Pancreas (tissue), 10 donors: ENCODE data around the gene PRR23E. TPM values are rescaled to one million over a fixed set of nuclear protein-coding genes. Genes with fewer than 3 reads are reported as not detected.

ENCODE experiments used
- ATAC-seq, 4 donors: fragments of 200-7000 bp; cut with Tn5 transposase; one replicate each; pipeline versions ENCODE4 v1.8.0 to v1.9.1; 2020; ENCODE audit warnings: mild to moderate bottlenecking in 4 of 4, moderate library complexity in 4 of 4
- DNase-seq, 6 donors: peaks; one replicate each; pipeline ENCODE4 v3.0.0-alpha.2; 2020
- FAIRE-seq: peaks from 2 replicates; lab custom pipeline; 2012; peaks lifted over from hg19 to GRCh38; lab: Jason Lieb, UNC
- H3K27ac ChIP-seq, 4 donors: fragments of 200-600 bp; sonication (generic); 1 replicate in 3 of 4; 2 replicates in 1 of 4; pipeline versions ENCODE4 v1.5.0 to v1.8.0; 2020
- H3K27me3 ChIP-seq, 4 donors: fragments of 200-600 bp; one replicate each; pipeline ENCODE4 v1.8.0; 2021
- H3K36me3 ChIP-seq, 3 donors: fragments of 200-600 bp; sonication (generic) in 1 of 3; one replicate each; pipeline versions ENCODE4 v1.5.0 to v1.8.0; 2020 to 2021
- H3K4me1 ChIP-seq, 3 donors: fragments of 200-600 bp; one replicate each; pipeline ENCODE4 v1.8.0; 2021
- H3K4me3 ChIP-seq, 4 donors: fragments of 200-600 bp; sonication (generic) in 2 of 4; one replicate each; pipeline versions ENCODE4 v1.5.0 to v1.8.0; 2020 to 2021
- H3K9me3 ChIP-seq, 4 donors: fragments of 200-600 bp; one replicate each; pipeline ENCODE4 v1.8.0; 2021
- WGBS, 2 donors: extraction: QIAGEN DNeasy Blood & Tissue Kit; methylation state at CpG; one replicate each; pipeline ENCODE4 v1.1.7; 2013; 5-methylcytosine and 5-hydroxymethylcytosine counted together
- intact Hi-C, 3 donors: fragments of 100-400 bp; cut with DNase I; formaldehyde crosslinking; loops; one replicate each; pipeline versions ENCODE4 v1.11.1 to v1.14.2; 2022
- polyA plus RNA-seq, 2 donors: library from polyadenylated mRNA; stranded (reverse); fragments of 200-250 nt; gene quantifications; one replicate each; pipeline ENCODE4 v1.2.3, GENCODE V29; 2013
- total RNA-seq, 6 donors: library from RNA; stranded (reverse); fragmentation: NEBNext Ultra II Directional in 4 of 6; extraction: Animal tissue kit (Norgen Biotek cat#: 25700) in 4 of 6; gene quantifications; one replicate each; pipeline versions ENCODE4 v1.2.1 to v1.2.4, GENCODE V29; 2021 to 2023
- TF ChIP-seq, protein P1 (sequence below), 4 donors: fragments of 200-600 bp; sonication (generic) in 3 of 4; IDR thresholded peaks; one replicate each; pipeline versions ENCODE4 v1.5.0 to v1.8.0; 2021; ENCODE audit warnings: antibody characterized with exemption in 4 of 4
- donor health status: healthy with polysubstance abuse.
- donor health status: DM: no; HTN: no; CAD: no; lungs with moderate emphysema.
- donor health status: DM: no; HTN: no; CAD: no.
- donor health status: control.
- donor health status: control.
- donor health status: Bipolar disorder and iron deficiency.
- donor health status: DM: yes; HTN: yes; CAD: no.
- donor health status: DM: no; HTN: no; CAD: no.
- donor health status: DM: no; HTN: no; CAD: no.
- donor health status: DM: yes; HTN: yes; CAD: no.

PRR23E gene
- total and polyA plus RNA-seq, 8 donors = not detected

DNA sequence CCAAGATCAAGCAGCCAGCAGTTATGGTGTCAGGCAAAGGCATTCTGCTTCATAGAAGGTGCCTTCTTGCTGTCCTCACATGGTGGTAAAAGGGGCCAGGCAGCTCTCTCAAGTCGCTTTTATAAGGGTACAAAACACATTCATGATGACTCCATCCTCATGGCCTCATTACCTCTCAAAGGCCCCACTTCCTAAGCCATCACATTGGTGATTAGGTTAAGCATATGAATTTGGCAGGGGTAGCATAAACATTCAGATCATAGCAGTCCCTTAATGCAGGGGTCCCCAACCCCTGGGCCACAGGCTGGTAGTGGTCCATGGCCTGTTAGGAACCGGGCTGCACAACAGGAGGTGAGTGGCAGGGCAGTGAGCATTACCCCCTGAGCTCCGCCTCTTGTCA lies 42.8 kb downstream of the PRR23E start:
- Histone ChIP-seq H3K4me1 (no peaks in the 10 kb centered on the region), H3K27me3 (no peaks in the 10 kb centered on the region), H3K9me3 (no peaks in the 10 kb centered on the region), H3K4me3 (no peak overlapping the region), H3K27ac (no peak overlapping the region), H3K36me3 (no peaks in the 10 kb centered on the region)
- ATAC-seq (no peak), DNase-seq (no peak), FAIRE-seq (no peak)
- WGBS, 2 donors = 58 to 66% methylated on average over 3 of the region's 3 CpGs
- TF ChIP-seq, protein P1, sequence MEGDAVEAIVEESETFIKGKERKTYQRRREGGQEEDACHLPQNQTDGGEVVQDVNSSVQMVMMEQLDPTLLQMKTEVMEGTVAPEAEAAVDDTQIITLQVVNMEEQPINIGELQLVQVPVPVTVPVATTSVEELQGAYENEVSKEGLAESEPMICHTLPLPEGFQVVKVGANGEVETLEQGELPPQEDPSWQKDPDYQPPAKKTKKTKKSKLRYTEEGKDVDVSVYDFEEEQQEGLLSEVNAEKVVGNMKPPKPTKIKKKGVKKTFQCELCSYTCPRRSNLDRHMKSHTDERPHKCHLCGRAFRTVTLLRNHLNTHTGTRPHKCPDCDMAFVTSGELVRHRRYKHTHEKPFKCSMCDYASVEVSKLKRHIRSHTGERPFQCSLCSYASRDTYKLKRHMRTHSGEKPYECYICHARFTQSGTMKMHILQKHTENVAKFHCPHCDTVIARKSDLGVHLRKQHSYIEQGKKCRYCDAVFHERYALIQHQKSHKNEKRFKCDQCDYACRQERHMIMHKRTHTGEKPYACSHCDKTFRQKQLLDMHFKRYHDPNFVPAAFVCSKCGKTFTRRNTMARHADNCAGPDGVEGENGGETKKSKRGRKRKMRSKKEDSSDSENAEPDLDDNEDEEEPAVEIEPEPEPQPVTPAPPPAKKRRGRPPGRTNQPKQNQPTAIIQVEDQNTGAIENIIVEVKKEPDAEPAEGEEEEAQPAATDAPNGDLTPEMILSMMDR (IDR thresholded peaks at IDR 0.05) = no peak
- intact Hi-C loops = no loop called here

DNA sequence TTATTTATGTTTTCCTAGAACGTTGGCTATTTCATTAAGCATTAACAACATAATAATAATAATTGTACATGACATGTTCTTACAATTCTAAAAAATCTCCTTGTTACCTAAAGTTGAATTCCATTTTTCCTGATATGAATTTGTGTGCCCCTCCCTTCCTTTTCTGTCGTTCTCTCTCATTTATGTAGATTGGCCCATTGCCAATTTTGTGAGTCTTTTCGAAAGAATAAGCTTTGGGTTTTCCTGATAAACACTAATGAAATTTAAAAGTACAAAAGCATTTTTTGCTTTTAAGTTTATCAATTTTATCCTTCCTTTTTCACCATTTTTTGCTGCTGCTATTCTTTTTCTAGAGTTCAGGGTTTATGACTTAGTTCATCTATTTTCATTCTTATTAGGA lies 44.9 kb downstream of the PRR23E start:
- H3K27me3 ChIP-seq = no peaks in the 10 kb centered on the region
- H3K4me3 ChIP-seq = no peak overlapping the region
- intact Hi-C loops = no loop called here
- TF ChIP-seq, protein P1 (IDR thresholded peaks at IDR 0.05) = no peak
- ATAC-seq (no peak), DNase-seq (no peak), FAIRE-seq (no peak)
- H3K36me3 ChIP-seq = no peaks in the 10 kb centered on the region
- H3K27ac ChIP-seq = no peak overlapping the region
- 44 to 55% methylated on average over 3 of the region's 3 CpGs for WGBS, 2 donors
- no peaks in the 10 kb centered on the region for H3K4me1 ChIP-seq
- H3K9me3 ChIP-seq = no peaks in the 10 kb centered on the region

DNA sequence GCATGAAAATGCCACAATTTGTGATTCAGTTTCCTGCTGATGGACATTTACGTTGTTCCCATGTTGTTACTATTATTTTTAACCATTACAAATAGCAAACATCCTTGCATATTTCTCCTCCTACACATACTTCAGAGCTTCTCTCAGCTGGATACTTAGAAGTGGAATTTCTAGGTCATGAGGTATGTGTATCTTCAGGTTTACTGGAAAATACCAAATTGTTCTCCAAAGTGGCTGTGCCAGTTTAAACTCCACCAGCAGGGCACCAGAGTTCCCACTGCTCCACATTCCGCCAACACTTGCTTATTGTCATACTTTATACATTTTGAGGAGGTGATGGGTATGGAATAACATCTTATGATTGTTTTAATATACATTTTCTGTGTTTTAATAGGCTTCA lies 45.7 kb downstream of the PRR23E start:
- TF ChIP-seq, protein P1 (IDR thresholded peaks at IDR 0.05) = no peak
- intact Hi-C loops = no loop called here
- H3K4me3 ChIP-seq = no peak overlapping the region
- FAIRE-seq (no peak), DNase-seq (no peak), ATAC-seq (no peak)
- no peaks in the 10 kb centered on the region for H3K4me1 ChIP-seq
- no peaks in the 10 kb centered on the region for H3K9me3 ChIP-seq
- H3K36me3 ChIP-seq = no peaks in the 10 kb centered on the region
- 73 to 83% methylated on average over 2 of the region's 2 CpGs for WGBS, 2 donors
- H3K27ac ChIP-seq = no peak overlapping the region
- no peaks in the 10 kb centered on the region for H3K27me3 ChIP-seq

DNA sequence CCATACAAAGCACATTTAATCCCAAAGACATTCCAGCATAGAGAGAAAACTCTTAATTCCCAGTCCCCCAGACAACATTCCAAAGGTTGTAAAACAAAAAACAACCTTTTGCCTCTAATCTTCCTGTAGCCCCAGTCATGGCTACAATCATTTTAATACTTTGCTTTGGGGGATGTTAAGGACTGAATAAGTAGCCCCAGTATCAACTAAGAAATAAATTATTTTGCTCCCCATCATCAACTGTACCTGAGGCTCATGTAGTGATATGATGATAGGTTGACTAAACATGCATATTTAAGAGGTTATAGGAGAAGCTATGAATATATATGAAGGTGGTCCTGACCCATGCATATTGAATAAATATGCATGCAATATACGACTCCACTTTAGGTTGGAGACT lies 54.4 kb downstream of the PRR23E start:
- Histone ChIP-seq H3K4me1 (no peaks in the 10 kb centered on the region), H3K36me3 (no peaks in the 10 kb centered on the region), H3K27ac (no peak overlapping the region), H3K27me3 (no peaks in the 10 kb centered on the region), H3K4me3 (no peak overlapping the region), H3K9me3 (no peaks in the 10 kb centered on the region)
- no peak for DNase-seq
- TF ChIP-seq, protein P1 (IDR thresholded peaks at IDR 0.05) = no peak
- intact Hi-C loops = no loop called here
- no peak for FAIRE-seq
- no peak for ATAC-seq
- WGBS, 2 donors = 64 to 68% methylated on average over 1 of the region's 1 CpG

Other genes starting within 250 kb of the PRR23E start
- 10 to 100 TPM in 2 of 6 donors, 1 to 10 TPM in 4; 7.4 to 20.0 (median 8.5) TPM for gene PLXNA1, start 210.0 kb upstream of the PRR23E start, total RNA-seq
- 10 to 100 TPM in 1 of 2 donors, 1 to 10 TPM in 1; 6.4 to 12.0 TPM for gene PLXNA1, start 210.0 kb upstream of the PRR23E start, polyA plus RNA-seq
- gene PRR20G, start 94.9 kb downstream of the PRR23E start, total RNA-seq = not detected
- not detected for gene PRR20G, start 94.9 kb downstream of the PRR23E start, polyA plus RNA-seq